HL-60 (cell line): Measurements from ENCODE around the gene SLC4A8.

Experiments
- CTCF ChIP-seq: IDR thresholded peaks from one replicate; pipeline ENCODE4 v1.5.1; 2011; ENCODE audit warnings: low read length, control low read depth, inconsistent platforms; ENCODE audit not compliant: insufficient read depth
- GABPA ChIP-seq: IDR thresholded peaks from 2 replicates; pipeline ENCODE4 v1.6.1; 2012; ENCODE audit warnings: low read depth
- POLR2AphosphoS5 ChIP-seq: IDR thresholded peaks from 2 replicates; pipeline ENCODE4 v1.6.1; 2012; ENCODE audit warnings: low read depth

- TF ChIP-seq CTCF (no peak), POLR2AphosphoS5 (no peak), GABPA (no peak)
Measured at GRCh38 chr12:51458635-51459034, 34.0 kb downstream of the SLC4A8 start.
